GM19099 (cell line): Measurements from ENCODE around the gene CDC25A.

Experiments used
- POLR2A ChIP-seq: IDR thresholded peaks from 3 replicates; pipeline ENCODE4 v1.6.1; 2011; ENCODE audit warnings: low read depth; ENCODE audit not compliant: insufficient read length; ENCODE audit errors: extremely low read depth

Gene CDC25A

GRCh38 chr3:48188266-48189201 lies at the start of gene CDC25A:
TSS of gene CDC25A (minus strand) at chr3:48188417. CDS start at chr3:48187947, 470 bp downstream.
- TF ChIP-seq POLR2A: peak; percentile 73

- TF ChIP-seq POLR2A: no peak
Measured at GRCh38 chr3:48236531-48236930, 48.3 kb upstream of the CDC25A start.

GRCh38 chr3:48233542-48233941 lies 45.3 kb upstream of the CDC25A start:
- TF ChIP-seq POLR2A: no peak

- no peak for TF ChIP-seq POLR2A
Measured at GRCh38 chr3:48232734-48233133, 44.5 kb upstream of the CDC25A start.

GRCh38 chr3:48232232-48232631 lies 44.0 kb upstream of the CDC25A start:
- no peak for TF ChIP-seq POLR2A

- TF ChIP-seq POLR2A: no peak
Measured at GRCh38 chr3:48226939-48227338, 38.7 kb upstream of the CDC25A start.

GRCh38 chr3:48225587-48225986 lies 37.4 kb upstream of the CDC25A start:
- no peak for TF ChIP-seq POLR2A

GRCh38 chr3:48222616-48223513 lies 34.6 kb upstream of the CDC25A start, which contains the start of gene CAMP:
TSS of gene CAMP (plus strand) at chr3:48223495. CDS start at chr3:48223512, 17 bp downstream.
- no peak for TF ChIP-seq POLR2A

- no peak for TF ChIP-seq POLR2A
Measured at GRCh38 chr3:48220746-48221145, 32.5 kb upstream of the CDC25A start.

- no peak for TF ChIP-seq POLR2A
Measured at GRCh38 chr3:48219543-48219942, 31.3 kb upstream of the CDC25A start.

- TF ChIP-seq POLR2A: no peak
Measured at GRCh38 chr3:48218537-48218936, 30.3 kb upstream of the CDC25A start.

- TF ChIP-seq POLR2A: no peak
Measured at GRCh38 chr3:48217449-48217848, 29.2 kb upstream of the CDC25A start.

GRCh38 chr3:48215876-48216275 lies 27.7 kb upstream of the CDC25A start:
- TF ChIP-seq POLR2A: no peak

GRCh38 chr3:48215466-48215865 lies 27.2 kb upstream of the CDC25A start:
- TF ChIP-seq POLR2A: no peak

- no peak for TF ChIP-seq POLR2A
Measured at GRCh38 chr3:48215019-48215418, 26.8 kb upstream of the CDC25A start.

- TF ChIP-seq POLR2A: no peak
Measured at GRCh38 chr3:48214225-48214624, 26.0 kb upstream of the CDC25A start.

- no peak for TF ChIP-seq POLR2A
Measured at GRCh38 chr3:48209445-48209844, 21.2 kb upstream of the CDC25A start.
